ENCODE measurements around the gene LARGE1. TPM values are rescaled to one million over a fixed set of nuclear protein-coding genes. Genes with fewer than 3 reads are reported as not detected.

LARGE1 gene
- total RNA-seq: 5.0 and 5.5 TPM in 2 replicates

GRCh38 chr22:33920197-33920540, at the start of gene LARGE1:
Gene LARGE1 (minus strand): TSS chr22:33920476.

